OCI-LY1 (cell line): ENCODE measurements around the gene TRIM6.

ENCODE experiments used
- EZH2 ChIP-seq: fragments of 200-600 bp; sonication (generic), shearing (Covaris generic); IDR thresholded peaks from 2 replicates; pipeline ENCODE4 v1.8.0; 2017; ENCODE audit warnings: borderline replicate concordance, mixed run types, mild to moderate bottlenecking, antibody characterized with exemption, low read length, moderate library complexity, mixed read lengths
- TF ChIP-seq, protein P1 (sequence below): fragments of 200-600 bp; sonication (generic), shearing (Covaris generic); IDR thresholded peaks from 2 replicates; pipeline ENCODE4 v1.5.1; 2017; ENCODE audit warnings: mild to moderate bottlenecking, antibody characterized with exemption, low read length, moderate library complexity, mixed read lengths

DNA sequence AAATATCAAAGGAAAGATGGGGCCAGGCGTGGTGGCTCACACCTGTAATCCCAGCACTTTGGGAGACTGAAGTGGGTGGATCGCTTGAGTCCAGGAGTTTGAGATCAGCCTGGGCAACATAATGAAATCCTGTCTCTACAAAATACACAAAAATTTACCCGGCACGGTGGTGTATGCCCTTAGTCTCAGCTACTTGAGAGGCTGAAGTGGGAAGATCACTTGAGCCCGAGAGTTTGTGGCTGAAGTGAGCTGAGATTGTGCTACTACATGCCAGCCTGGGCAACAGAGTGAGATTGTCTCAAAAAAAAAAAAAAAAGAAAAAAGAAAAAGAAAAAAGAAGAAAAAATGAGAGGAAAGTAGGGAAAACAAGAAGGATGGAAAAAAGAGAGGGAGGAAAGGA, 3.8 kb upstream of the TRIM6 start:
- TF ChIP-seq EZH2: no peak
- TF ChIP-seq, protein P1, sequence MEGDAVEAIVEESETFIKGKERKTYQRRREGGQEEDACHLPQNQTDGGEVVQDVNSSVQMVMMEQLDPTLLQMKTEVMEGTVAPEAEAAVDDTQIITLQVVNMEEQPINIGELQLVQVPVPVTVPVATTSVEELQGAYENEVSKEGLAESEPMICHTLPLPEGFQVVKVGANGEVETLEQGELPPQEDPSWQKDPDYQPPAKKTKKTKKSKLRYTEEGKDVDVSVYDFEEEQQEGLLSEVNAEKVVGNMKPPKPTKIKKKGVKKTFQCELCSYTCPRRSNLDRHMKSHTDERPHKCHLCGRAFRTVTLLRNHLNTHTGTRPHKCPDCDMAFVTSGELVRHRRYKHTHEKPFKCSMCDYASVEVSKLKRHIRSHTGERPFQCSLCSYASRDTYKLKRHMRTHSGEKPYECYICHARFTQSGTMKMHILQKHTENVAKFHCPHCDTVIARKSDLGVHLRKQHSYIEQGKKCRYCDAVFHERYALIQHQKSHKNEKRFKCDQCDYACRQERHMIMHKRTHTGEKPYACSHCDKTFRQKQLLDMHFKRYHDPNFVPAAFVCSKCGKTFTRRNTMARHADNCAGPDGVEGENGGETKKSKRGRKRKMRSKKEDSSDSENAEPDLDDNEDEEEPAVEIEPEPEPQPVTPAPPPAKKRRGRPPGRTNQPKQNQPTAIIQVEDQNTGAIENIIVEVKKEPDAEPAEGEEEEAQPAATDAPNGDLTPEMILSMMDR: no peak
